TTC549 (cell line): ENCODE data around the gene PEPD.

Source experiments
- FAIRE-seq: peaks from 2 replicates; lab custom pipeline; 2012; peaks lifted over from hg19 to GRCh38; lab: Jason Lieb, UNC

The PEPD gene

DNA sequence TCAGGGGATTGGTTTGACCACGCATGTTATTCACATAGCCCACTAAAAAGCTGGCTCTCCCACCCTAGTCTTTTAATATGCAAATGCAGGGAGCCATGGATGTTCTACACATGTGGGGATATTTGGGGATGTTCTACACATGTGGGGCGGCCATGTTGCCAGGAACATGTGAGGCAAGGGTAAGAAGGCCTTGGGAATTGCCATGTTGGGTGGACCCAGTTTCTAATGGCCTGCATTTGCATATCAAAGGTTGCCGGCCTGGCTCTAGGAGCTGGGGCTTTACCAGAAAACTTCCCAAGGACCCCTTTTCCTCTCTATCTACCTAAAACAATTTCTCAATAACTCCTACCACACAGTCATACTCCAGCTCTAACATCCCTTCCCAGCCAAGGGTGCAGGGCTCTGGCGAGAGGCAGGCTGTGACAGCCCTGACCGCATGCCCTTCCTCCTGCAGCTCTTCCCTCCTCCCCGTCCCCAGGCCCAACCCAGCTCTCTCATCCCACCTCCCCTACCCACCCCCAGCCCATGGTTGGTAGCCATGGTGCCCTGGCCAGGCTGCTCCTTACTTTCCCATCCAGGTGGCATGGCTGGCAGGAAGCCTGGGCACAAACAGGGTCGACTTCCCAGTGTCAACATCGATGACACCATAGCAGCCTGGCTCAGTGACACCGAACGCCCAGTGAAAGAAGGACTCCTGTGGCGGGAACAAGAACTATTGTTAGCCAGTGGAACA is 11.0 kb downstream of the PEPD start:
- no peak for FAIRE-seq

DNA sequence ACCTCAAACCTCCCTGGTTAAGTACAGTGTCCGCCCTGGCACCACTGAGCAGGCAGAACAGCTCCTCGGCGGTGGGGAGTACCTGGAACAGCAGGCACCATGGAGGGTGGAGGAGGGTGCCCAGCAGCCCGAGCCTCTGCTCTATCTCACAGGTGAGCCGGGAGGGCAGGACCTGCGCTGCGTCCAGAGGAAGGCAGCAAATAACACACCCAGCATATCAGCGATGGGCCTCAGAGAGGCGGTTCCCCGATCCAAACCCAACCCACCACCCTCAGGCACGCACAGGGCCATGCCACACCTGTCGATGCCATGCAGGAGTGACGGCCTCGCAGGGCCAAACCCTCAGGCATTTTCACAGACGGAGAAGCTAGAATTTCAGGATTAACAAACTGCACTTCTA is 11.8 kb downstream of the PEPD start:
- FAIRE-seq, result no peak

DNA sequence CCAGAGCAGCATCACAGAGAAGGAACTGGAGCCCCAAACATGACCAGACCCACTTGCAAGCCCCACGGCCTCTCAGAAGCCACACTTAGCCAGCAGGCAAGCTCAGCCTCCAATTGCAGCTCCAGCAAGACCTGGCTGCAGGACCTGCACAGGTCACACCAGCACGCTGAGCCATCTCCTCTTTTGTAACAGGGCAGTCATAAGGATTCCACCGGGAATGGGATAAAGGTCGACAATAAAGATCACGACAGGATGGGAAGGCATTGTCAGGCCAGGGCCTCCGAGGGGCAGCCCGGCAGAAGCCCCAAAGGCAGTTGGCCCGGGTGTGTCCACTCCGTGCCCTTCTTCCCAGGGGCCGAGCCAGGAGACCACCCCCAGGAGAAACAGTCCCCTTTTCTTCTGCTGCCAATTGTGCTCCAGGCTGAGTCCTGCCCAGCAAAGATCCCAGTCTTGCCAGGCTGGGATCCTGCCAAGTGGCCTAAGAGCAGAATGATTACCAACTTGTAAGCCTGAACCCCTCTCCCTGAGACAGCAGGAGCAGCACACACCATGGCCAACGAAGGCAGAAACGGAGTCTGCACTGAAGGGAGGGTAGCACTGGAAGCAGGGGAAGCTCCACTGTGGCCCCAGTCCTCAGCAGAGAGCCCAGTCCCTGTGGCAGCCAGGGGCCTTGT is 12.5 kb downstream of the PEPD start:
- FAIRE-seq, result no peak

DNA sequence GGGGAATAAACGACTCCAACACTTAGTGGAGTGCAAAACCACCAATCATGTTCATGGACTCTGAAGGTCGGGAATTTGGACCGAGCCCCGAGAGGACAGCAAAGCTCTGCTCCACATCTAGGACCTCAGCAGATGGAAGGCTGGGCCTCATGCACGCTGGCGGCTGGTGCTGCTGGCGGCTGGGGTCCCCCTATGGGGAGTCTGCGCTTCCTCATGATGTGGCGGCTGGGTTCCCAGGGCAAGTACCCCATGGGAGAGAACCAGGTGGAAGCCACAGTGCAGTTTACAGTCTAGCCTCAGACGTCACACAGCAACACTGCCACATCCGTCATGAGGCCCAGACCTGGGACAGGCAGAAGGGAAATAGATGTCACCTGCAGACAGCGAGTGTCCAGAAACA is 13.2 kb downstream of the PEPD start:
- no peak for FAIRE-seq

DNA sequence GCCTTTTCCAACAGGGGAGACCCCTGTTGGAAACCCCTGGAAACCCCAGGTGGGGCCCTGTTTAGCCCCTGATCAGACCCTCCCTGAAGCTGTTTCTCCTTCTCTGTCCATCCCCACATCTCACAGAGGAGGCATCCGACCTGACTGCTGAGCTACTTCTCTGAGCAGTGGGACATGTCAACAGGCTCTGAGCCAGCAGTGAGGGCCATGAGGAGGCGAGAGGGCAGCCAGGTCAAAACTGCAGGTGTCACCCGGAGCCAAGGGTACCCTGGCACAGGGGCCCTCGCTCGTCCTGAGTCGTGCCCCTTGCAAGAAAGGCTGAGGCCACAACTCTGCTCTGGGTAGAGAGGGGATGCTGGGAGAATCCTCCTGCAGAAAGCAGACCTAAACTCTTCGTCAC is 13.6 kb downstream of the PEPD start:
- FAIRE-seq, result no peak

DNA sequence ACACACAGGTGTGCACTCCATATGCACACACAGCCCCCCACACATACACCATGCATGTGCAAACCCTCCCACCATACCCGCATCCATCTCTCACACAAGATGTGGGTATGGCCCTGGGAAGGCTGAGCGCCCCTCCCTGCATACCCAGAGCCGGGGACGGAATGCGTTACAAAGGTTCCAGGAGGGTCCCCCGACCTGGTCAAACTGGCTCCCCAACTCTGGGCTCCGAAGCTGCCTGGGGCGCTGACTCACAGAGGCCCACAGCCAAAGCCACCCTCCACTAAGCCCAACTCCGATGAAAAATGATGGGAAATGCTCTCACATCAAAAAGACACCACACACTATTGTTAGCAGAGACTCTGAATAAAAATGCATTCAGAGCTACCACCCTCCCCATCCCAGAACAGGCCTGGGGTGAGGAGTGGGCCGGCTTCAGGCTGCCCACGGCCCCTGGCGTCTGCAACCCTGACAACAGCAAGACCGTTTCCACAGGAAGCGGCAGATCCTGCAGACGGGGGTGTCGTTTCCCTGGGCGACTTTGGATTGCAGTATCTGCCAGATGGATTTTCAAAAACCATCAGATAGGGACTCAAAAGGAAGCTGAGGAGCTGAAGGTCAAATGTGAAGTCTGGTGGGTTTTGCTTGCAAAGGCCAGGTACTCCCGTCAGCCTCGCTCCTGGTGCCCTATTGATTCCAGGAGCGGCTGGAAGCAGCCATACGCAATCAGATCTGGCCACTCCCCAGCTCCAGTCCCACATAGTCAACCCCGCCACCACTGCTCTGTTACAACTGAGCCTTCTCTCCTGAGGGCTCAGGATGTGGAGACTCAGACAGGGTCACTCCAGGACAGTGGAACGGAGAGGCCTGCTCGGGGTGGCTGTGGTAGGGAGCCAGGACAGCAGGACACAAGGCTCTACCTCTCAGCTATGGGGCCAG is 14.3 kb downstream of the PEPD start:
- FAIRE-seq, result no peak

DNA sequence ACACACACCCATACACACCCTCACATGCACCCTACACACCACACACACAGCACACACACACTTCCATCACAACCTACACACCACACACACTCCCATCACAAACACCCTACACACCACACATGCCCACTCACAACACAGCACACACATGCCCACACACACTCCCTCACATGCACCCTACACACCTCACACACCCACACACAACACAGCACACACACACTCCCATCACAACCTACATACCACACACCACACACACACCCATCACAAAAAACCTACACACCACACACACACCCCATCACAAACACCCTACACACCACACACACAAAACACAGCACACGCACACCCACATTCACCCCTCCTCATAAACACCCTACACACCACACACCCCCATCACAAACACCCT is 15.1 kb downstream of the PEPD start:
- no peak for FAIRE-seq

DNA sequence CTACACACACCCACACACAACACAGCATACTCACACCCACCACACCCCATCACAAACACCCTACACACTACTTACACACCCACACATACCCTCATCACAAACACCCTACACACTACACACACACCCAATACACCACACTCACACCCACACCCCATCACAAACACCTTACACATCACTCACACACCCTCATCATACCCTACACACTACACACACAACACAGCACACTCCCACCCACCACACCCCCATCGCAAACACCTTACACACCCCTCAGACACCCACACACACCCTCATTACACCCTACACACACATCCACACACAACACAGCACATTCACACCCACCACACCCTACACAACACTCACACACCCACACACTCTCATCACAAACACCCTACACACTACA is 15.8 kb downstream of the PEPD start:
- no peak for FAIRE-seq

DNA sequence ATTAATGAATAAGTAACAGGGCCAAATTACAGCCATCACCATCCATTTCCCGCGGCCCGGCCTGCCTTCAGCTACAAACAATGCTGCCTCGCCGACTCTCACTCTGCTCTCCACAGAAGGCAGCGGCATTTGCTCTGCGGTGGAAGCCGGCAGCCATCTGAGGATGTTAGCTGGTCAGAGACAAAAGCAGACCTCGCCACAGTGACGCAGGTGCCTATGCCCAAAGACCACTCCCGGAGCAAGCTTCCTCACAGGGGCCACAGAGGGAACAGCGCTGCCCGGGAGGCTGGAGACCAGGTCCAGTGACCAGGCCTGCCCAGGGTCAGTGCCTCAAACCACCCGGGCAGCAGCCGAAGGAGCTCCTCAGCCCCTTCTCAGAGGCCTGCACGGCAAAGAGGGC is 16.4 kb downstream of the PEPD start:
- FAIRE-seq, result no peak

DNA sequence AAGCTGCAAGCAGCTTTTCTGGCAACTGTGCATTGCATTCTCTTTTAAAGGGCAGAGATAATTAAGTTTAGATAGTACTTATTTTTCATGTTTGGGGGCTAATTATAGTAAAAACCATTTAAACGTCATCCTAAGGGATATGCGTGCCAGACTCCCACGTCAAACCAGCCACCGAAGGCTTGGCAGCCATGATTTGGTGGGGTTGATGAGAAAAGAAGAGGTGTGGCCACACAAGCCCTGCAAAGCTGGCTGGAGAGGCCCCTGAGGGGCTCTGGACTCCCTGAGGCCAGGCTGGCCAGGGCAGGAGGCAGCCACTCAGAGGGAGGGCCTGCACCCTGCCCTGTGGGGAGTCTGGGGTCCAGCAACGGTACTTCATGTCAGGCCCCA is 17.5 kb downstream of the PEPD start:
- FAIRE-seq, result no peak

DNA sequence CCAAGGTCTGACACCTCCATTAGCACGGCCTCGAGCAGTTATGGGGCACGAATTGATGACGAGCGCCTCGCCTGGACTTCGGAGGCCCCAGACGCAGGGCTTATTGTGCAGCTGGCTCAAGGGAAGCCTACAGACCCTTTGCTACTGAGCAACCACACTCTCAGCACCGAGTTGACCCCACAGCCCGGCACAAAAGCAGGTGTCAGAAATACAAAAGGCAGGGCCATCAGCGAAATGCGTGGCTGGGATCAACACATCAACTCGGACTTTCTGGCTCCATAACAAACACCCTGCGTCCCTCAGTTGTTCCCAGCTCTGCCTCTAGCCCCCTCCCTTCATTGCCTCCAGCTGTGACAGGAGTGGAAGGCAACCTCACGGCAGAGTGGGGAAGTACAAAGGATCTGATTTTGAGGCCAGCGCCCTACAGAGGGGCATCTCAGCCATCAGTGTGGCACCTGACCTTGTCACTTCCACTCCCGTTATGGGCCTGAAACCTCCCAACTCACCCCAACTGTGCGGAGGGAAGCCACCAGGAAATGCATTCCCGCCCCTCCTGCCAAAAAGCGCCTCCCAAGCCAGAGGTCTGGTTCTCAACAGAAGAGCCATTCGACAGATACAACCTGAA is 18.0 kb downstream of the PEPD start:
- no peak for FAIRE-seq

DNA sequence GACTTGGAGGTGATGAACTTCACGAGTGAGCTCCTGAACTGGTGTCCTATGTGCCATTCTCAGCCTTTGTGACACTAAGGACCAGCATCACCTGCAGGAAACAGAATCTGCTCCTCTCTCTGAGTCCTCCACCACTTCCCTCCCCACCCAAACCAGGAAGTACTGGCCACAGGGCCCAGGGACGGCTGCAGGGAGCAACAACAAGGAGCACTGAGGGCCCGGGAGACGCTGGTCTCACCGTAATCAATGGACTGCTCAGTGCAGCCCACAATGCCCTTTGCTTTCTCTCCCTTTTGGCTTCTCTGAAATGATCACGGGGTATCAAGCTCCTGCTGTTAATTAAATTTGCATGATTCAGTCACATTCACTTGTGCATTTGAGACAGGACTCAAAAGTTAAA is 18.6 kb downstream of the PEPD start:
- FAIRE-seq, result no peak

DNA sequence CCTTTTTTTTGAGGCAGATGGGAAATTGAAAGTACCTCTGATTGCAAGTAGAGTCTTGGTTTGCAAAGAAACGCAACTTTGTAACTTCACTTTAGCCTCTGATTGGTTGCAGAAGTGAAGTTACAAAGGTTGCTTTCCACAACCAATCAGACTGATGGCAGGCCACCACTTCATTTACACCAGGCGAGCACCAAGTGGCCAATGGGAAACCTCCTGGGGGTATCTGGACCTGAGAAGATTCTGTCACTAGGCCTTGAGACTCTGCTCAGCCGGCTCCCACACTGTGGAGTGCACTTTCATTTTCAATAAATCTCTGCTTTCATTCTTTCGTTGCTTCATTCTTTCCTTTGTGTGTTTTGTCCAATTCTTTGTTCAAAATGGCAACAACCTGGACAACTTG is 19.1 kb downstream of the PEPD start:
- no peak for FAIRE-seq

DNA sequence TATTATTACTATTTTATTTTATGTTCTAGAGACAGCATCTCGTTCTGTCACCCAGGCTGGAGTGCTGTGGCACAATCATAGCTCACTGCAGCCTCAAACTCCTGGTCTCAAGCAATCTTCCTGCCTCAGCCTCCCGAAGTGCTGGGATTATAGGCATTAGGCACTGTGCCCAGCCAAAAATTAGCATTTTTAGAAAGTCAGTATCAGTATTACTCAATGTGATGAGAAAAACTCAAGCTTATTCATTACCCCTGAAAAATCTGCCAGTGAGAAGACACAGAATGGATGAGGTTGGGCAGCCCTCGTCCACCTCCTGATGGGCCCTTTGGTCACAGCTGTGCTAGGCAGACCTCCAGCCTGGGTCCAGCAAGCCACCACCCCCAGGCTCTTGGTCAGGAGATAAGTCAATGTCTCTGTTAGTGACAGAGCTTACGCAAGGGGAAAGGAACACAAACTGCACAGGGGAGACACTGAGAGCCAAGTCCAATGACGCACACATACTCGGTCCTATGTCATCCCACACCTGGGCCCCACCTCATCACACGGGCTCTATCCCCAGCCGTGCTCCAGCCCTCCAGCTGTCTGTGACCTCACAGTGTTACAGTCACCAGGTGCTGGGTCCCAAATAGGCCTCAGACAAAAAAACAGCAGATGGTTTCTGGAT is 19.8 kb downstream of the PEPD start:
- FAIRE-seq, result no peak

DNA sequence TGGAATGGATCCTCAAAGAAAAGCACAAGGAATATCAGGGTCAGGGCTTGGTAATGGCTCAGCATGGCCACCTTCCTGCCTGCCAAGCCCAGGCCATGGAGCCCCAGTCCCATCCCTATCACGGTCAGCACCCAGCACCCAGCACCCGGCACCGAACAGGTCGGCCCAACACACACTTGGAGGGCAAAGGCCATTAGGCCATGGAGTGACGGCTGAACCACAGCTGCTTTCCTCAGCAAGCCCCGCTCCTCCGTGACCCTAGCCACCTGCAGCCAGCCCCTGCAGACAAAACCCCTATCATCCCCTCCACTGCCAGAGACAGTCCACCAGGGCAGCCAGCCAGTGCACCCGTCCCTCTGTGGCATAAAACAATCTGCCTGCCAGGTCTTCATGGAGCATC is 20.6 kb downstream of the PEPD start:
- FAIRE-seq, result no peak

DNA sequence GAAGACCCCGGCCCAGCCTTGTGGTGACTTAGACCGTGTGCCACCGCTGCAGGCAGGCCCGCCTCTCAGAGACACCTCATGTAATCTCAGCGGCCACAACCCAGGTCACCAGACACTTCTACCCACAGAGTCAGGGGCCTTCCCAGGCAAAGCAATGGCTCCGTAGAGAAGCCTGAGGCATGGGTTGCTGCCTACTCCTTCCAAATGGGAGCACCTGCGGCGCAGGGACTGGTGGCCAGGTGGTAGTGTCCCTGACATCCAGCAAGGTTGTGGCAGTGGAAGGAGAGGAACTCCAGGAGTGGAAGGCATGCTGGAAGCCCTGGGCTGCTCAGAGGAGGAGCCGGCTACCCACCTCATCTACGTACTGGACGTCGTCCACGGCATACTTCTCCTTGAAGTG is 21.0 kb downstream of the PEPD start:
- no peak for FAIRE-seq

DNA sequence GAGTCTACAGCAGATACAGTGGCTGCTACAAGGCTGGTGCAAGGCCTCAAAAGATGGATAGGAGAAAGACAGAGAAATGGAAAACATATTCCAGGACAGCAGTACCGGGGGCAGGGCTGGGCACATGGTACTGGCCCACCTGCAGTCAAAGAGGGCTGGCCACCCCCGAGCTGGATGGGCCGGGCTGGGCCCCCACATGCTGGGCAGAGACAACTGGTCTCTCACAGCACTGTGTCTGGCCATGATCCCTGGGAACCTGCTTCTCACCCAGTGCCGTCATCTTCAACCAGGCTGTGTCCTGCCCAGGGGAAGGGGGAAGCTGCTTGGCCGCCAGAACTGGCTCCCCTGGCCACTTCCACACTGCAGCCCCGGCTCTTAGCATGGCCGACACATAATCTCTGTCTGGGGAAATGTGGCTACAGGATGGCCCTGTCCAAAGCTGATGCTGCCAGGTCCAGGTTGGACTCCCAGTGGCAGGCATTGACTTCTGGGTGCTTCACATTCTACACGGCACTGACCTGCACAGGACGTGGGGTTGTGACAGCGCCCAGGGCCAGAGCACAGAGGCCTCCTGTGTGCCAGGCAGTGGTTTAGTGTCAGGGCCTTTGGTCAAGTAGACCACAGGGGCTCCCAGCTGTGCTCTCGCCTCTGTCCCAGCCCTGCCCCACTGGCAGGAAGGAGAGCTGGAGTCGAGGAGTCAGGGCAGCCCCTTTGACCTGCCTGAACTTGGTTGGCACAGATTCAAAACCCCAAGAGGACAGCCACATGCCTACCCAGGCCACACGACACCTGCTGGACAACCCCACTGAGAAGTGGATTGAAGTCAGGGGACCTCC is 21.7 kb downstream of the PEPD start:
- FAIRE-seq, result no peak

DNA sequence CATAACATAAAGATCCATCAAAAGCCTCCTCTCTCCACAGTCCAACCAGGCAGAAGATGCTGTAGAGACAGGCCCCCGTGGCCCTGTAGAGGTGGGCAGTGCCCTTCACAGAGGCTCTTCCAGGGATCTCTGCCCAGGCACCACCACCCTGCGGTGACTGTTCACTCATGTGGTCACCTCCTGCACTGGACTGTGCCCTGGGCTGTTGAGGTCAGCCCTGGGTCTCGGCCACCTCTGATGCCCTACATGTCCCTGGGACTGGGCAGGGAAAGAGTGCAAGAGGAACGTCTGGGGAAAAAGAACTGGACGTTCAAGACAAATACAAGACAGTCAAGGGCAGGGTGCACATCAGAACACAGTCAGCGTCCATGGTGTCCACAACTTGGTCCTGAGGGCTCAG is 22.3 kb downstream of the PEPD start:
- FAIRE-seq, result no peak

DNA sequence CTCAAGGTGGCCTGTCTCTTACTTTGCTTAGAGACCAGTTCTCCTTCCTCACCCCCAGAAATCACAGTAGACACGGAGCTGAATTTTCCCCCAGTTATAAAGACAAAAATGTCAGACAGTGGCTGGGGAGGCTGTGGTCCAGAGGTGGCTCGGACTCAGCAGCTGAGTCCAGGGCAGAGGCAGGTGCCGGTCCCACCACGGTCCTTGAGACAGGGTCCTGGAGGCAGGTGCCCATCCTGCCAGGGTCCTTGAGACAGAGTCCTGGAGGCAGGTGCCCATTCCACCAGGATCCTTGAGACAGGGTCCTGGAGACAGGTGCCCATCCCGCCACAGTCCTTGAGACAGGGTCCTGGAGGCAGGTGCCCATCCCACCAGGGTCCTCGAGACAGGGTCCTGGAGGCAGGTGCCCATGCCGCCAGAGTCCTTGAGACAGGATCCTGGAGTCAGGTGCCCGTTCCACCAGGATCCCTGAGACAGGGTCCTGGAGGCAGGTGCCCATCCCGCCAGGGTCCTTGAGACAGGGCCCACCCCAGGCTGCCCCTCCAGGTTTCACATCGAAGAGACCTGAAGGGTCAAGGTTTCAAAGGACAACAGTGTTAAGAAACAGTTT is 23.1 kb downstream of the PEPD start:
- no peak for FAIRE-seq

DNA sequence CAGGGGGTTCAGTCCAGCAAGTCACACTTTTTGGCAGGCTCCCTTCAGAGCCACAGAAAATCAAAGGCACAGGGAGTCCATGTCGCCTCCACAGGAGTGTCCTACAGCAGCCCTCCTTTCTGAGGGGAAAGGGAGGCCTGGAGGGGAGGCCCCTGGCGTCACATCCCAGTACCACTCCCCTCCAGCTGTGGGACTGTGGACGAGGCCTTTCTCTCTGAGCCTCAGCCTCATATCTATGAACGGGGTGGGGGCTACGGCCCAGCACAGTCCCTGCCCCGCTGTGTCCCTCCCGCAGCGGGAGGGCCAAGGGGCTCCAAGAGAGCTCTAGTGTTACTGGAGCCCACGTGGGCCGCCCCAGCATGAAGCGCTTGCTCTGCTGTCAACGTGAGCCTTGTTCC is 23.8 kb downstream of the PEPD start:
- FAIRE-seq, result no peak
